HG02981 (cell line): Measurements from ENCODE around the gene TRIM65.
A peak's percentile ranks its signal among the peaks of the same experiment; 100 is the strongest.
"Not testable (repeated sequence)": the region's sequence is repeated elsewhere in the genome, so short reads cannot be mapped to it uniquely, and the experiment has no call there.

Source experiments
- ATAC-seq: cut with Tn5 transposase; IDR thresholded peaks from one replicate; pipeline ENCODE4 v1.9.1; 2021; ENCODE audit warnings: mild to moderate bottlenecking, moderate library complexity; ENCODE audit not compliant: unreplicated experiment

Gene TRIM65

DNA sequence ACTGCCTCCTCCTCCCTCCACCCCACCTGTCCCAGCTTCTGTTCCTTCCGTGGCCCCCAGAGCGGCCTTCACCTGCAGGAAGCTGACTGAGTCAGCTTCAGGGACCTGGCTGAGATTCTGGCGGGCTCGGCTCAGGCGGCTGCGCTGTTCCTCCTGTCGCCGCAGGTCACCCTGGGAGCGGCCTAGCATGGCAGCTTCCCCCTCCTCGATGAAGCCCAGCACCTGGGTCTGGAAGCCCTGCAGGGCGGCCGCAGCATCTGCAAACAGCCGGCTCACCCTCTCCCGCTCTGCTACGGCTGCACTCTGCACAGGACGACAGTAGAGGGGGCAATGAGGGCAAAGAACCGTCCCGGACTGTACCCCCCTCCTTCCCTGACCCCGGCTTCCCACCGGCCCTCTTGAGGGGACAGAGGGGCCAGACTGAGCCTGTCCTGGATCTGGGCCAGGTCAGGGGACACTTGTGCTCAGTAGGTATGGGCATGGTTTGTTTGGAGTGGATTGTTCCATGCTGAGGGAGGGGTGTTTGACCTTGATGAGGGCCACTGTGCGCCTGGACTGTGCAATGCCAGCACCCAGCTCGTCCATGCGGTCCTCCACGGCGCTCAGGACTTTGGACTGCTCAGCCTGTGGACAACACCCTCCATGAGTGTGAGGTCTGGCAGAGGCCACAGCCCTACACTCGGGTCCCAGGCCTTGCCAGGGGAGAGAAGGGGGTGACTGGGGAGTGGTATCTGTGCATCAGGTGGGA is 20.4 kb downstream of the TRIM65 start:
- ATAC-seq, result no peak

DNA sequence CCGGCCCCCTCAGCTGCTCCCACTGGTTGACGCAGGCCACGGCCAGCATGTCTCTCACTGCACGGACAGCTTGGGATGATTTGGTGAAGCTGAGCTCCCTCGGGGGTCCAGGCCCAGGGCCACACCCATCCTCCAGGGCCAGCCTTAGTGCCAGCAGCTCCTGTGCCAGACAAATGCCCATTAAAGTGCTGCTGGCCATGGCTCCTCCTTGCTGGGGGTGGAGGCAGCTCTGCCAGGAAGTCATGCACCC is 20.9 kb downstream of the TRIM65 start:
- no peak for ATAC-seq

DNA sequence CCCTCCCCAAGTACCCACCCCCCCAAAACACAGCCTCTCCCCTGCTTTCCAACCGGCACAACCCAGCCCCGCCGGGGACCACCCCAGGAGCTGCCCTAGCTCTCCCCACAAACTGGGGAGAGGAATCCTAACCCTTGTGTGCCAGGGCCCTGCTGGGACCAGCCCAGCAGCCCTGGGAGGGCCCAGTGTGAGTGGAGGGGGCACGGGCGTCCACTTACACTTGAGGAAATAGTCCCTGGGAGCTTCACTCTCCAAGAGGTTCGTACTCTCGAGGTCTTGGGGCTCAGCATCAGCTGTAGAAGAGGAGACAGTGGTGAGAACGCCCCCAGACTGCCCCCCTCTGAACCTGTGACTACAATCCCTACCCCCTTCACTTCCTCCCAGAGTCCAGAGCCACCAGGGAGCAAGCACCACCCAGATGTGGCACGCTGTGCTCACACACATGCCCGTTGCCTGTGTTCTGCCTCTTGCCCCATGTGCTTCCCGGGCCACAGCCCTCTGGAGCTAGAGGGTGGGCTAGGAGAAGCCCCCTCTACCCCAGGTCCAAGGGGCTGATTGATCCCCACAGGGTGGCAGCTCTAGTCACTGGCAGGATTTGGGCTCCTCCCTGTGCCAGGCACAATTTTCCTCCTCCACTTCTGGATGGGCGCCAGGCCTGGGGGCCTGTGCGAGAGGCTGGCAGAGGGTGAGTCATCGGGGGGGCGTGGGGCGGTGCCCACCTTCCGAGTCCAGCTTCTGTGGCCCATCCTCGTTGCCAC is 21.4 kb downstream of the TRIM65 start:
- no peak for ATAC-seq

DNA sequence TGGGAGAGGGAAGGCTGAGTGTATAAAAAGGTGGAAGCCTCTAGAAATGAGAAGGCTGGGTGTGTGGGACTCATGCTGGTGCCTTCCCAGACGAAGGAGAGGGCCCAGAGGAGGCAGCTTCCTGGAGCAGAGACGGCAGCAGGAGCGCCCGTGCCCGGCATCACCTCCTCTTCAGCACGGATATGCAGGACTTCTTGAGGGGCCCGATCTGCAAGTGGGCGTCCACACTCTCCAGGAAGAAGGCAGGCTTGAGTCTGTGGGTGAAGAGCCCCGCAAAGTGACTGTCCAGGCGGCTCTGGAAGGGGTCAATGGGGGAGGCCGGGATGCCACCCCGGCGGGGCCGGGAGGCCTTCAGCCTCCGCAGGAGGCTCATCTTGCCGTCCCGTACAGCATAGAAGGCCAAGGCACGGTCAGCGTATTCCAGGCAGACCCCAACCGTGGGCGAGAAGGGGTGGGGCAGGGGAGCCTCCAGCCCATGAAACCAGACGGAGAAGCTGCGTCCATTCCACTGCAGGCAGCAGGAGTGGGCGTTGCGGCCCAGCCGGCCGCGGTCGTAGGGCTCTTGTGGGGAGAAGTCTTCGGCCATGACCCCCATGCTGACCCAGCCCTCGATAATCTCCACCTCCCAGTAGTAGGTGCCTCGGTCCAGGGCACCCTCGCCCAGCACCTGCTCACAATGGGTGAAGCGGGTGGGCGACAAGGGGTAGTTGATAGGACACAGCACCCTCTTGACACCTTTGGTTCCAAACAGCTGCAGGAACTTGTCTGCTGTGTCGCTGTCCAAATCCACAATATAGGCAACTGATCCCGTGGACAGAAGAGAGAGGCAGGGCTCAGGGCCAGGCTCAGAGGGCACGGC is 22.2 kb downstream of the TRIM65 start:
- ATAC-seq, result no peak

DNA sequence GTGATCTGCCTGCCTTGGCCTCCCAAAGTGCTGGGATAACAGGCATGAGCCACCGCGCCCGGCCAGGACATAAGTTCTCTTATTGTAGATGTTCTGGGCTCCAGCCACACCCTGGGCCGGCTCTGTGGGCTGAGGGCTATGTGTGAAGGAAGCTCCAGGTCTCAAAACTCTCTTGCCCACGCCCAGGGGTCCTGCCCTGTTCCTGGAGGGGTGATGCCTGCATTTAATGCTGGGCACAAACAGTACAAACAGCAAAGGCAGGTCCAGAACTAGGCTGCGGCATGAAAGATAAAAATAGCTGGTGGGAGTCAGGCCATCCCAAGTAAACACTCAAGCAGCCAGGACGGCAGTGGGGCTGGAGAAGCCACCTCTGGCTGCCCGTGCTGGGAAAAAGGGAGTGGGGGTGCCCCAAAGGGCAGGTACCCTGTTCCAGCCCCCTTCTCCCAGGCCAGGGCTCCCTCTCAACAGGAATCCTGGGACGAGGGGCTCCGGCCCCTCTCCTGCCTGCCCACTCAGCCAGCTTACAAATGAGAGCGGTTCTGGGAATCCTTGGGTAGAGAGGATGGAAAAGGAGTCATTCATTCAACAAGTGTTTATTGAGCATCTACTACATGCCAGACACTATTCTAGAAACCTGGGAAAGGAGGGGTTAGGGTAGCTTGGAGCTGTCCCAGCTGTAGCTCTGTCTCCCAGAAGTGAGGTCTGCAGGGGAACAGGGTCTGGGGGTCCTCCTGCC is 23.0 kb downstream of the TRIM65 start:
- no peak for ATAC-seq

DNA sequence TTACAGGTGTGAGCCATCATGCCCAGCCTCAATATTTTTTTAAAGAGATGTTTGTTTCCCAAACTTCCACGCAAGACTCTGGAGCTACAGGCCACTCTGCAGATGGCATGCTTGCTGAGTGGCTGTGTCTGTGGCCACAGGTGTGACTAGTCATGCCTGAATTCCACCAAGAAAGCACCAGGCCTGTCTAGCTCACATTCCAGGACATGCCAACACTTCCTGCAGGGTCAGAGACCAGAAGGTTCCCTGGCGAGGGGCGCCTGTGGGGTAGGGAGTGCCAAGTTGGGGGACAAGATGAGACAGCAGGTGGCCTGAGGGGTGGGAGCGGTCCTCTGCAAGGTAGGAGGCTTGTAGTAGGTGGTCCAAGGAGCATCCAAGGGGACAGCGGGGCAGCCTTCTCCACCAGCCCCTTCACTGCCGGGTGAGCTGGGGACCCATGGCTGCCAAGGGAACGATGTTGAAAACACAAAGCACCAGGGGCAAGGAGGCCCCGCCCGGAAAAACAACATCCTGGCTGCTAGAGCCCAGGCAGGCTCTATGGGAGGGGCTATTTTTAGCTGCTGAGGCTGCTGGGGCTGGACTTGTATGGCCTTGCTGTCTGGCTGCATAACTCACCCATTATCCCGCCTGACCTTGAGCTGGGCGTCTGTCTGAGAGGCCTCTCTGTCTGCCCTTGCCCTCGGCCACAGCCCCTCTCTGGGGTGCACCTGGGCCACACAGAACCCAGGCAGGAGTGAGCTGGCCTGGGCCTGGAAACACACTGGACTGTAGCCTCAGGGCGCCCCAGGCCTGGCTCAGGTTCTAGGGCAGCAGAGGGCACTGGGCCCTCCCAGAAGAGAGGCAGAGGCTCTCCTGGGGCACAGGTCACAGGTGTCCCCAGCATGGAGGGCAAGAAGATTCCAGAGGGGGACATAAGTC is 24.1 kb downstream of the TRIM65 start:
- ATAC-seq, result no peak

DNA sequence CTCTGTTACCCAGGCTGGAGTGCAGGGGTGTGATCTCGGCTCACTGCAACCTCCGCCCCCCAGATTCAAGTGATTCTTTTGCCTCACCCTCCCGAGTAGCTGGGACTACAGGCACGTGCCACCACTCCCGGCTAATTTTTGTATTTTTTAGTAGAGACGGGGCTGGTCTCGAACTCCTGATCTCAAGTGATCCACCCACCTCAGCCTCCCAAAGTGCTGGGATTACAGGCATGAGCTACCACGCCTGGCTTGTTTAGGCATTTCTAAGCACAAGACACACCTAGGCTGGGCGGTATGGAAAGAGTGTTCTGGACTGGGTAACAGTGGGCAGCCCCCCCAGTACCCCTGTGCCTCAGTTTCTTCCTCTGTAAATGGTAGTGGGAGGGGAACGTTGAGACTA is 26.5 kb downstream of the TRIM65 start:
- ATAC-seq, result not testable (repeated sequence)

DNA sequence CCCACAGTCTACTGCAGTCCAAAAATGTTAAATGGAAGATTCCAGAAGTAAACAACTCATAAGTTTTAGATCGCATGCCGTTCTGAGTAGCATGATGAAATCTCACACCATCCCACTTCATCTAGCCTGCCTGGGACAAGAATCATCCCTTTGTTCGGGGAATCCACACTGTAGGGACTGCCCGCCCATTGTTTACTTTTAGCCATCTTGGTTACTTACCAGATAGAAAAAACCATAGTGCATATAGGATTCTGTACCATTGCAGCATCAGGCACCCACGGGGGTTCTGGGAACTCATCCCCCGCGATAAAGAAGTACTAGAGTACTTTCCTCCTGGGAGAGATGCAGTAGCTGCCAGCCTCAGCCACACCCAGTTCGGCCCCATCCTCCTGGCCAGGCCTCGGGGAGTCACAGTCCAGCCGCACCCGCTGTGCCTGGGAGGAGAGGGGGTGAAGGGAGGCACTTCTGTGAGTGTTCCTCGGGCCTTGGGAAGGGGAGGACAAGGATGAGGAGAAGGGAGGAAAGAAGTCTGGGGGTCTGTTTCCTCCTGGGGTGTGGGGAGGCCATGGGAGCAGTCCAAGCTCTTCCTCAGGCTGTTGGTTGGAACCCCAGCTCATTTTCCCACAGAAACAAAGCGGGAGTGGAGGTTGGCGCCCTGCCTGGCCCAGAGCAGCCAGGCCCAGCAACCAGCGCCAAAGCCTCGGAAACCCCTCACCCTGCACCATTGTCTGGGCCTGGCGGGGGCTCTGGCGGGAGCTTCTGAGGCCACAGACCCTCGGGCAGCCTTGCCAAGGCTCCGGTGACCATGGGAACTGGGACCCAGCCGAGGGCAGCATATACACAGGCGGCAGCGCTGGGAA is 27.2 kb downstream of the TRIM65 start:
- ATAC-seq, result no peak

DNA sequence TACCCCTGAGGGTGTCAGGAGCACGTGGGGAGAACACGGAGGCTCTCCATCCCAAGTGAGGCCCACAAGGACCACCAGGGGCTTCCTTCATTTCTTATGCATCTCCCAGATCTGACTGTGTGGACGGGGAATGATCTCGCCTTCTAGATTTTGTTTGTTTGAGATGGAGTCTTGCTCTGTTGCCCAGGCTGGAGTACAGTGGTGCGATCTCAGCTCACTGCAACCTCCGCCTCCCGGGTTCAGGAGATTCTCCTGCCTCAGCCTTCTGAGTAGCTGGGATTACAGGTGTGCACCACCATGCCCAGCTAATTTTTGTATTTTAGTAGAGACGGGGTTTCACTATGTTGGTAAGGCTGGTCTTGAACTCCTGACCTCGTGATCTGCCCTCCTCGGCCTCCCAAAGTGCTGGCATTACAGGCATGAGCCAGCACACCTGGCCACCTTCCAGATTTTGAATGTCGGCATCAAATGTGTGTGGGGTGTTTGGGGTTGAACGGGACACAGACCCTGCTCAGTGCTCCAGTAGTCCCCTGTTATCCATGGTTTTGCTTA is 27.9 kb downstream of the TRIM65 start:
- ATAC-seq, result not testable (repeated sequence)

DNA sequence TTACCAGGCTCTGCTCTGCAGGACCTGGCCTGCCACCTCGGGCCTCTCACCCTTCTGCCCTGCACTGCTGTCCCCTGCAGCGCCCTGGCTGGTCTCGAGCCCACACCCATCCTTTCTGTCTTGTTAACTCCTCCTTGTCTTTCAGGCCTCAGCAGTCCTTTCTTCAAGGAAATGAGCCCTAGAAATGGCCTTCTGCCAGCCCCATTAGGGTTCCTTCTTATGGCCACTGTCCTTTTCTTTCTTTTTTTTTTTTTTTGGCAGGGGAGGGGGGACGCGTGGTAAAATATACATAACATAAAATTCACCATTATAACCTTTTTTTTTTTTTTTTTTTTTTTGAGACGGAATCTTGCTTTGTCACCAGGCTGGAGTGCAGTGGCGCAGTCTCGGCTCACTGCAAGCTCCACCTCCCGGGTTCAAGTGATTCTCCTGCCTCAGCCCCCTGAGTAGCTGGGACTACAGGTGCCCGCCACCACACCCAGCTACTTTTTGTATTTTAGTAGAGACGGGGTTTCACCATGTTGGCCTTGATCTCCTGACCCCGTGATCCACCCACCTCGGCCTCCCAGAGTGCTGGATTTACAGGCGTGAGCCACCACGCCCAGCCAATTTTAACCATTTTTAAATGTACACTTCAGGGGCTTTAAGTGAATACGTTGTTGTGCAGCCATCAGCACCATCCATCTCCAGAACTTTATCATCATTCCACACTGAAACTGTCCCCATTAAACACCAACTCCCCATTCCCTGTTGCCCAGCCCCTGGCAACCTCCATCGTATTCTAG is 31.2 kb downstream of the TRIM65 start:
- not testable (repeated sequence) for ATAC-seq

DNA sequence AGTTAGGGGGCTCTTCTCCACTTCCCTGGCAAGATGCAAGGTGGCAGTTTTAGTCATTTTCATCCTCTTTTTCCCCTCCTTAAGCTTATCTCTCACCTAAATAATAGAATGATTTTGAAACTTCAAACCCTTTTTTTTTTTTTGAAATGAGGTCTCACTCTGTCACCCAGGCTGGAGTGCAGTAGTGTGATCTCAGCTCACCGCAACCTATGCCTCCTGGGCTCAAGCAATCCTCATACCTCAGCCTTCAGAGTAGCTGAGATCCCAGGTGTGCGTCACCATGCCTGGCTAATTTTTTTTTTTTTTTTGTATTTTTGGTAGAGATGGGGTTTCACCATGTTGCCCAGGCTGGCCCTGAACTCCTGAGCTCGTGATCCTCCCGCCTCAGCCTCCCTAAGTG is 31.9 kb downstream of the TRIM65 start:
- ATAC-seq, result not testable (repeated sequence)

DNA sequence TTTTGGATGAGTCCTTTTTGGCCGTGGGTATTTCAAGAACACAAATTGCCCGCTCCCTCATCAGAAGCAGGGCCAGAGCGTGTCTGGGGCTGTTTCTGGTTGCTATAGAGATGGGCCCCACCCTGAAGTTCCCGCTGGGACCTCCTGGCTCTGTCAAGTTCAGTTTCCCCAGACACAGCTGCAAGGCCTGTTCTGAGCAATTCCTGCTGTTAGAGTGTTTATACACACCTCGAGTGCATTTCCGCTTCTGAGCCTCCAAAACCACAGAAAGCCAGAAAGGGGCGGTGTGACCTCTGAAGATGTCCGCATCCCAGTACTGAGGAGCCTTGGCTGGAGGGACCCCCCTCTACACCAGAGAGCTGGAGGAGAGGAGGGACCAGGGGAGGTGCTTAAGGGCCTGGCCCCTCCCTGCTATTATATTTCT is 32.3 kb downstream of the TRIM65 start:
- ATAC-seq, result peak; percentile 87

DNA sequence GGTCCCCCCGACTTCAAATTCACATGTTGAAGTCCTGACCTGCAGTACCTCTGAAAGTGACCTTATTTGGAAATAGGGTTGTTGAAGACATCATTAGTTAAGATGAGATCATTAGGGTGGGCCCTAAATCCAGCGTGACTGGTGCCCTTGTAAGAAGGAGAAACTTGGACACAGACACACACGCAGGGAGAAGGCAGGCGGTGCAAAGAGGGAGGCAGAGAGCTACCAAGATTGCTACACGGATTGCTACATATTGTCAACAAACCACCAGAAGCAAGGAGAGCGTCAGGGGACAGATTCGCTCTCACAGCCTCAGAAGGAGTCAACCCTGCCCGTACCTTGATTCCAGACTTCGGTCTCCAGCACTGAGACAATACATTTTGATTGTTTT is 34.8 kb downstream of the TRIM65 start:
- ATAC-seq, result no peak

DNA sequence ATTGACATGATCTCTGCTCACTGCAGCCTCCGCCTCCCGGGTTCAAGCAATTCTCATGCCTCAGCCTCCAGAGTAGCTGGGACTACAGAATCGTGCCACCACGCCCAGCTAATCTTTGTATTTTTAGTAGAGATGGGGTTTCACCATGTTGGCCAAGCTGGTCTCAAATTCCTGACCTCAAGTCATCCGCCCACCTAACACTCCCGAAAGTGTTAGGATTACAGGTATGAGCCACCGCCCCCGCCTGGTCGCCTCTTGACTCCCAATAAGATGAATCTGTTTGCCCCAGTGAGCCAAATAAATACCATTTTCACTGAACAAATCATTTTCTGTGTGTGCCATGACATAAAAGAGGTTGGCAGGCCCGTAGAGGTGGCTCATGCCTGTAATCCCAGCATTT is 37.4 kb downstream of the TRIM65 start:
- not testable (repeated sequence) for ATAC-seq

DNA sequence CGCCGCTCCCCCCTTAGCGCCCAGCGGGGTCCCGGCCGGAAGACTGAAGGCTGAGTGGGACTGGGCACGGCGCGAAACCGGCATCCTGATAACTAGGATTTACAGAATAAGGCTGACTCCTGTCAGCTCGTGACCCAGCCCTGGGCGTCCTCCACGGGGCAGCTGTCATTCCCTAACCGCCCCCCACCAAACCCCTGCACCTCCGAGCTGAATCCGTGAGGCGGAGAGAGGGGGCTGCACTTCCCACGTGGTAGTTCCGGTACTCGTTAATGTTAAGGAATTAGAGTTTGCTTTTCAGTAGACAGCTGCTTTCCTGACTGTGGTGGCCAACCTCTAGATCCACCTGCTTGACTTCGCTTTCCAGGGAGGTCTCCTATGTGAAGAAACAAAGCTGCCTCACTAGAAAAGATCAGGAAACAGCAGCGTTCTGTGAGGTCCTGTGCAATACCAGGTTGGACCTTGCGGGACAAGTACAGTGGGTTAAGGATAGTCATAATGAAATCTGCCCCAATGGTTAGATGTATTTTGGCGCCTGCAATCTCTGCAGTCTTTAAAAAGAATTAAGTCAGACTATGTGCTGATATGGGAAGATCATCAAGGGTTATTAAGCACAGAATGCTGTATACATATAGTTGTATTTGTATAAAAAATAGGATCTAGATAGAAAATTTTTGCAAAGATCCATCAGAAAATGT is 40.5 kb downstream of the TRIM65 start:
- no peak for ATAC-seq

DNA sequence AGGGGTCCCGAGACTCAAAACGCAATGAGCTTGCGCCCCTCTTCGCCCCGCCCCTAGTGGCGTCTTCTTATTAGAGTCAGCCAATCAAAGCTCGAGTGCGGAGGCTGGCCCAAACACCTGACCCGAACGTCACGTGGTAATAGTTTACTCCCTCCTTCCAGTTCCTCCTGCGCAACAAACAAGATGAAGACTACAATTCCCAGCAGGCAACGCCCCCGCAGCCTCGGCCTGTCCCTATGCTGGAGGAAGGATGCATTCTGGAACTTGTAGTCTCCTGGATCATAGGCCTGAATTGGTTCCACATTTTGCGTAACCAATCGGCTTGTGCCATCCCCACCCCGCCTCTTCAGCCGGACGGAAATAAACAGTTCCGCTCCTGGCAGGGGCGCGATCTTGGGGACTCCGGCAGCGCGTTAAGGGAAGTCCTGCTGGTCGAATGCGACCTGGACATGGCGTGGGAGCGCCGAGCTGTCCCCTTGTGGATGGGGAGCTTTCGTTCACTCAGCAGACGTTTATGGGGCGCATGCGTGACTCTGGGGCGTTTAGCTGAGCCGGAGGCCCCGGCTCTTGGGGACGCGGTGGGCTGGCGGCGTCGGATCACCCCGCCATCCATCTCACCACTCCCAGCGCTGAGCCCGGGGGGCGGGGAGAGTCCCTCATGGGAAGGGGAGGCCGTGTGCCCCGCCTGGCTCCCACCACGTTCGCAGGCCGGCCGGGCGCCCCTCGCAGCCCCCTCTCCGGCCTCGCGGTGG is 41.3 kb downstream of the TRIM65 start, which contains the start of gene WBP2:
TSS of gene WBP2 (minus strand) at position 26 of the 752 bp plus-strand sequence. CDS start 38 bp downstream, outside the sequence.
- peak; percentile 85 for ATAC-seq
